Vagina (tissue), 2 donors: Measurements from ENCODE around the gene SMOC2.

ENCODE experiments used
- CTCF ChIP-seq, 3 experiments: fragments of 450-650 bp in 2 of 3; fragments of 200-600 bp in 1 of 3; sonication (generic) in 1 of 3; IDR thresholded peaks; one replicate each; pipeline ENCODE4 v1.5.1; 2017 to 2019; ENCODE audit warnings: antibody characterized with exemption in 3 of 3, mild to moderate bottlenecking in 2 of 3, moderate library complexity in 2 of 3
- POLR2A ChIP-seq, 2 donors: fragments of 450-650 bp; IDR thresholded peaks; one replicate each; pipeline ENCODE4 v1.6.1; 2017; ENCODE audit warnings: antibody characterized with exemption in 2 of 2, mild to moderate bottlenecking in 2 of 2, moderate library complexity in 2 of 2
- POLR2AphosphoS5 ChIP-seq, 2 donors: sonication (generic); formaldehyde crosslinking; IDR thresholded peaks; one replicate each; pipeline ENCODE4 v1.9.0; 2017; ENCODE audit warnings: antibody characterized with exemption in 2 of 2, mild to moderate bottlenecking in 2 of 2, low read depth in 1 of 2; ENCODE audit not compliant: insufficient read depth in 1 of 2

DNA sequence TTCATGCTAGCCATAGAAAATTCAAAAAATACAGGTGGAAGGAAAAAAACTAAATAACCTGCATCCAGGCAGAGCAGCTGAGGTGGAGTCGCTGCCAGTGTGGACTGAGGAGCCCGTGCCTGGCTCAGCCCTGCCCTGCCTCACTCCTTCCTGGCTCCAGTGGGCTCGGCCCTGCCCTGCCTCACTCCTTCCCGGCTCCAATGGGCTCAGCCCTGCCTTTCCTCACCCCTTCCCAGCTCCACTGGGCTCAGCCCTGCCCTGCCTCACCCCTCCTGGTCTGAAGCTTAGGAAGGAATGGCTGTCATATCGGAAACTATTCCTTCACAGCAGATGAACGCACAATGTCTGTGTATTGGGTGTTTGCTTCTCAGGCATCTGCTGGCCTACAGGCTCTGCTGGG lies 142.1 kb downstream of the SMOC2 start:
- TF ChIP-seq POLR2A (IDR thresholded peaks at IDR 0.05) = no peak
- TF ChIP-seq CTCF (IDR thresholded peaks at IDR 0.05) = no peak
- no peak for TF ChIP-seq POLR2AphosphoS5 (IDR thresholded peaks at IDR 0.05; ENCODE audit: insufficient read depth in 1 of 2, low read depth in 1 of 2)
